BJ (cell line): ENCODE results near the gene ESRRG. TPM values are rescaled to one million over a fixed set of nuclear protein-coding genes. Genes with fewer than 3 reads are reported as not detected.
"Not testable (repeated sequence)": the region's sequence is repeated elsewhere in the genome, so short reads cannot be mapped to it uniquely, and the experiment has no call there.

ENCODE experiments used
- CTCF ChIA-PET: fragments of 350-600 bp; formaldehyde crosslinking; extraction: SDS; loops from one replicate; lab custom pipeline; 2021; ENCODE audit warnings: antibody characterized with exemption, inconsistent platforms; lab: Yijun Ruan, JAX
- POLR2A ChIA-PET: fragments of 300-600 bp; sonication (Branson Sonifier 250); formaldehyde crosslinking; extraction: SDS; loops from one replicate; lab custom pipeline; 2021; ENCODE audit warnings: antibody characterized with exemption; lab: Charles Lee
- DNase-seq: peaks from one replicate; pipeline ENCODE4 v3.0.0-alpha.2; 2011; ENCODE audit warnings: low read depth
- H3K27me3 ChIP-seq: 2 replicates; pipeline ENCODE4 v1.6.0; 2011; ENCODE audit warnings: low read length; ENCODE audit not compliant: control insufficient read depth, insufficient read depth
- H3K36me3 ChIP-seq: 2 replicates; pipeline ENCODE4 v1.5.1; 2011; ENCODE audit warnings: low read length; ENCODE audit not compliant: control insufficient read depth, insufficient read depth
- H3K4me3 ChIP-seq: 2 replicates; pipeline ENCODE4 v1.5.1; 2011; ENCODE audit warnings: low read depth, mild to moderate bottlenecking, control low read depth, low read length
- CTCF ChIP-seq: IDR thresholded peaks from 2 replicates; pipeline ENCODE4 v1.5.1; 2011; ENCODE audit warnings: low read depth, mild to moderate bottlenecking, control low read depth, inconsistent platforms, low read length, moderate library complexity; ENCODE audit not compliant: insufficient read depth
- polyA plus RNA-seq: library from polyadenylated mRNA; depleted of rRNA; stranded (reverse); fragments of >200 nt; gene quantifications from 2 replicates; pipeline ENCODE4 v1.2.3, GENCODE V29; 2011

The ESRRG gene
- polyA plus RNA-seq, 1 experiment, result 0.05 TPM

- DNase-seq, result no peak
- no peak overlapping the region for H3K4me3 ChIP-seq
- ChIA-PET POLR2A (no interaction called here), CTCF (interaction anchor here (1.1 kb wide), 1 partner anchor 42 kb away, joined by 3 read pairs; no protein-coding TSS in a partner anchor)
- no peak for TF ChIP-seq CTCF
- no peaks in the 10 kb centered on the region for H3K27me3 ChIP-seq
- no peaks in the 10 kb centered on the region for H3K36me3 ChIP-seq
Observed at GRCh38 chr1:216710598-216711333, 12.5 kb downstream of the ESRRG start.

- ChIA-PET CTCF (interaction anchor here (1.1 kb wide), 1 partner anchor 41 kb away, joined by 3 read pairs; no protein-coding TSS in a partner anchor), POLR2A (no interaction called here)
- no peak for TF ChIP-seq CTCF
- no peak for DNase-seq
- Histone ChIP-seq H3K36me3 (no peaks in the 10 kb centered on the region), H3K27me3 (no peaks in the 10 kb centered on the region), H3K4me3 (no peak overlapping the region)
Observed at GRCh38 chr1:216710055-216710454, 13.2 kb downstream of the ESRRG start.

GRCh38 chr1:216705676-216706075 is 17.6 kb downstream of the ESRRG start:
- Histone ChIP-seq H3K27me3 (no peaks in the 10 kb centered on the region), H3K36me3 (no peaks in the 10 kb centered on the region), H3K4me3 (no peak overlapping the region)
- POLR2A ChIA-PET, result no interaction called here
- DNase-seq, result no peak
- TF ChIP-seq CTCF, result no peak
- CTCF ChIA-PET, result no interaction called here

GRCh38 chr1:216704065-216704464 is 19.2 kb downstream of the ESRRG start:
- H3K4me3 ChIP-seq, POLR2A ChIA-PET, CTCF ChIA-PET: not testable (repeated sequence)

GRCh38 chr1:216702170-216702569 is 21.1 kb downstream of the ESRRG start:
- no peaks in the 10 kb centered on the region for H3K27me3 ChIP-seq
- H3K36me3 ChIP-seq, result no peaks in the 10 kb centered on the region
- H3K4me3 ChIP-seq, result no peak overlapping the region
- no peak for TF ChIP-seq CTCF
- ChIA-PET CTCF (no interaction called here), POLR2A (no interaction called here)
- no peak for DNase-seq

More at GRCh38 chr1:216704065-216704464, 19.2 kb downstream of the ESRRG start:
- DNase-seq, H3K27me3 ChIP-seq, H3K36me3 ChIP-seq: not testable (repeated sequence)
